Measurements from ENCODE around the gene WEE2. TPM values are rescaled to one million over a fixed set of nuclear protein-coding genes. Genes with fewer than 3 reads are reported as not detected.

The WEE2 gene
- total RNA-seq, 1 donor from 2014 or later: not detected

DNA sequence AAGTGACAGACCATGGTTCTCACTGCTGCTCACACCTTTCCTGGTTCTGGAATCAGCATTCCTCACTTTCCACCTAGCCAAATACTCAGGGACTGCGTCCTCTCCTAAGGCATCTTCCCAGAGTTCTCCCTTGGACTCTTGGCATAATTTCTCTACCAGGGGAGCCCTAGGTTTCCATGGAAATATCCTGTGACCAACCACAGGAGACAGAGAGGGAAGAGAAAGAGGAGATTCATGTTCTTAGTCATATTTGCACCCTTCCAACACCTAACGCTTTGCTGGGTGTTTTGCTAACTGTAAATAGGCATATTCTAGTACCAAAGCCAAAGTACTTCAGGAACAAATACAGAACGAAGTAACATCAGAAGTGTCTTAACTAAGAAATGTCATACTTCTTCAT, 34.8 kb upstream of the WEE2 start:
- Histone ChIP-seq H3K4me3 (ENCODE audit: low read length in 3 of 3) (no peak overlapping the region), H3K27me3 (ENCODE audit: control insufficient read depth in 3 of 3, insufficient read depth in 3 of 3, low read length in 3 of 3) (no peaks in the 10 kb centered on the region), H3K9me3 (ENCODE audit: control insufficient read depth in 3 of 3, low read length in 3 of 3) (no peaks in the 10 kb centered on the region), H3K4me1 (ENCODE audit: control insufficient read depth in 3 of 3, insufficient read depth in 3 of 3, low read length in 3 of 3) (peaks cover 0 to 5% (median 3%) of the 10 kb centered on the region in 3 donors), H3K9ac (ENCODE audit: low read depth in 1 of 3, low read length in 3 of 3) (no peak overlapping the region), H3K36me3 (ENCODE audit: control insufficient read depth in 3 of 3, insufficient read depth in 3 of 3, low read length in 3 of 3) (peaks cover 2 to 16% (median 5%) of the 10 kb centered on the region in 3 donors), H3K27ac (ENCODE audit: low read depth, low read length) (no peak overlapping the region)

DNA sequence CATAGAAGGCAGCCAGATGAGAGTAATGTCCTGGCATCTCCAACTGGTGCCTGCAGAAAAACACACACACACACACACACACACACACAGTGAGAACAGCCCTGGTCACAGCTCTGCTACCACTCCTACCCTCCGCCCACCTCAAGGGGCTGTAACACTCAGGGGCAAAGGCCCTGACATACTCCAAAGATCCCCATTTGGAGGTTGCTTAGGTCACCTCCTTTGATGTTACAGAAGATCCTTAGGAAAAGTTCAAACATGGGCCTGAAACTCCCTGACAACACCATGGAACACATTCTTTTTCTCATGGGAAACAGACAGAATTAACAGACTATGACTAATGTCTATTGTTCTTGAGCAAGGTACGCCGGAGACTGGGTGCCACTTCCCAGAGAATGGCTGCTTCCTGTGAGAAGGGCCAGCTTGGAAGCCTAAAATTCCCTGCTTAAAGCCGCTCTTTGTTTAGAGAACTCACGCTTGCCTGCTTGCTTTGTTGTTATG, 33.9 kb upstream of the WEE2 start:
- no peak overlapping the region for H3K4me3 ChIP-seq (ENCODE audit: low read length in 3 of 3)
- H3K36me3 ChIP-seq (ENCODE audit: control insufficient read depth in 3 of 3, insufficient read depth in 3 of 3, low read length in 3 of 3): peaks cover 2 to 16% (median 5%) of the 10 kb centered on the region in 3 donors
- H3K9me3 ChIP-seq (ENCODE audit: control insufficient read depth in 3 of 3, low read length in 3 of 3): no peaks in the 10 kb centered on the region
- H3K27me3 ChIP-seq (ENCODE audit: control insufficient read depth in 3 of 3, insufficient read depth in 3 of 3, low read length in 3 of 3): no peaks in the 10 kb centered on the region
- H3K27ac ChIP-seq (ENCODE audit: low read depth, low read length): no peak overlapping the region
- H3K4me1 ChIP-seq (ENCODE audit: control insufficient read depth in 3 of 3, insufficient read depth in 3 of 3, low read length in 3 of 3): peaks cover 0 to 5% (median 3%) of the 10 kb centered on the region in 3 donors
- H3K9ac ChIP-seq (ENCODE audit: low read depth in 1 of 3, low read length in 3 of 3): no peak overlapping the region

DNA sequence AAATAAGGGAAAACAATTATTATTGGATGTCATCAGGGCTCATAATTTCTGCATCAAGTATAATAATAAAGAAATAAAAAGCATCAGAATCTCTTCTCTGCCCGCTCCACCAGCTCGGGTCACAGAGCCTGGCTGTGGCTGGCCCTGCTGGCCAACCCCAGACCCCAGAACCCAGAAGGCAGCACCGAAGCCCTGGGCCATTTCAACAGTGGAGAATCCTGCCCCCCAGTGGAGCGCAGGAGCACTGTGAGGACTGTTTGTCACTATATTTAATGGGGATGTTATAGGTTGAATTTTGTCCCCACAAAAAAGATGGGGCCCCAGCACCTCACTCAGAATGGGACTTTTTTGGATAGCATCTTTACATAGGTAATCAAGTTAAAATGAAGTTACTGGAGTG, 33.5 kb upstream of the WEE2 start:
- H3K4me3 ChIP-seq (ENCODE audit: low read length in 3 of 3): no peak overlapping the region
- H3K36me3 ChIP-seq (ENCODE audit: control insufficient read depth in 3 of 3, insufficient read depth in 3 of 3, low read length in 3 of 3): peaks cover 2 to 16% (median 5%) of the 10 kb centered on the region in 3 donors
- H3K9me3 ChIP-seq (ENCODE audit: control insufficient read depth in 3 of 3, low read length in 3 of 3): no peaks in the 10 kb centered on the region
- H3K27me3 ChIP-seq (ENCODE audit: control insufficient read depth in 3 of 3, insufficient read depth in 3 of 3, low read length in 3 of 3): no peaks in the 10 kb centered on the region
- H3K9ac ChIP-seq (ENCODE audit: low read depth in 1 of 3, low read length in 3 of 3): no peak overlapping the region
- H3K4me1 ChIP-seq (ENCODE audit: control insufficient read depth in 3 of 3, insufficient read depth in 3 of 3, low read length in 3 of 3): peaks cover 0 to 5% (median 3%) of the 10 kb centered on the region in 3 donors
- H3K27ac ChIP-seq (ENCODE audit: low read depth, low read length): no peak overlapping the region

DNA sequence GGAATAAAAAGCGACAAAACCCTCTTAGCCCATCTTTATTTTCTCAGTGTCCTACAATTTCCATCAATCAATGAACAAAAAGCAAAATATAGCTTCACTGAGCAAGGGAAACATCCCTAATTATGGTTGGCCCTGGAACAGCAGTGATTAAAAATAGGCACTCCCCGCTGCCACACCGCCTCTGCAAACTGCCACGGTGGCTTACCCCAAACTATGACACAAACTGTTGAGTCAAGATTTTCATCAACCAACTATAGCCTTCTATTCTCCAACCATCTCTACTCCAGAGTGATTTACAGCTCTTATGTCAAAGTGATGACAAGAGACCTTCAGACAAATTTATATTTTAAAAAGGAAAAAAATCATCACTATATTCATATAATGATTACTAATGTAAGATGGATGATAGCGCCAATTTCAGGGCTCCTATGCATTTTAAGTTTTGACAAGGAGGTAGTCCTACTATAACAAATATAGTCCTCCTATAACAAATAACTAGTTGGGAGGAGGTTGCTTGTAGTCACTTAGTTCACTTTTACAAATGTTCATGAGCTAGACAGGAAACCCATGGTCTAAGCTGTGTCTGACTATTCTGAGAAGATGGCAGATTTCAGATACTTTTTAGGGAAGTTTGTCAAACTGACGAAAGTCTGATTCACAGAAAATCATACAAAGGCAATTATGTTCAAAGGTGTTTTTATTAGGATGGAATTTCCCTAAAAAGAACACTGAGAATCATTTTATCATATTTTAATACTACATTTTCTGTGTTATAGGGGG, 32.5 kb upstream of the WEE2 start:
- no peaks in the 10 kb centered on the region for H3K9me3 ChIP-seq (ENCODE audit: control insufficient read depth in 3 of 3, low read length in 3 of 3)
- H3K36me3 ChIP-seq (ENCODE audit: control insufficient read depth in 3 of 3, insufficient read depth in 3 of 3, low read length in 3 of 3): peaks cover 2 to 15% (median 6%) of the 10 kb centered on the region in 3 donors
- H3K27me3 ChIP-seq (ENCODE audit: control insufficient read depth in 3 of 3, insufficient read depth in 3 of 3, low read length in 3 of 3): no peaks in the 10 kb centered on the region
- no peak overlapping the region for H3K4me3 ChIP-seq (ENCODE audit: low read length in 3 of 3)
- peaks cover 0 to 5% (median 3%) of the 10 kb centered on the region in 3 donors for H3K4me1 ChIP-seq (ENCODE audit: control insufficient read depth in 3 of 3, insufficient read depth in 3 of 3, low read length in 3 of 3)
- H3K27ac ChIP-seq (ENCODE audit: low read depth, low read length): no peak overlapping the region
- H3K9ac ChIP-seq (ENCODE audit: low read depth in 1 of 3, low read length in 3 of 3): no peak overlapping the region

- peaks cover 0 to 5% (median 3%) of the 10 kb centered on the region in 3 donors for H3K4me1 ChIP-seq (ENCODE audit: control insufficient read depth in 3 of 3, insufficient read depth in 3 of 3, low read length in 3 of 3)
- H3K36me3 ChIP-seq (ENCODE audit: control insufficient read depth in 3 of 3, insufficient read depth in 3 of 3, low read length in 3 of 3): peaks cover 0 to 15% (median 10%) of the 10 kb centered on the region in 3 donors
- no peaks in the 10 kb centered on the region for H3K9me3 ChIP-seq (ENCODE audit: control insufficient read depth in 3 of 3, low read length in 3 of 3)
- H3K27ac ChIP-seq (ENCODE audit: low read depth, low read length): no peak overlapping the region
- no peak overlapping the region for H3K9ac ChIP-seq (ENCODE audit: low read depth in 1 of 3, low read length in 3 of 3)
- H3K4me3 ChIP-seq (ENCODE audit: low read length in 3 of 3): no peak overlapping the region
- no peaks in the 10 kb centered on the region for H3K27me3 ChIP-seq (ENCODE audit: control insufficient read depth in 3 of 3, insufficient read depth in 3 of 3, low read length in 3 of 3)
Measured at GRCh38 chr7:141676618-141677017, 31.5 kb upstream of the WEE2 start.

DNA sequence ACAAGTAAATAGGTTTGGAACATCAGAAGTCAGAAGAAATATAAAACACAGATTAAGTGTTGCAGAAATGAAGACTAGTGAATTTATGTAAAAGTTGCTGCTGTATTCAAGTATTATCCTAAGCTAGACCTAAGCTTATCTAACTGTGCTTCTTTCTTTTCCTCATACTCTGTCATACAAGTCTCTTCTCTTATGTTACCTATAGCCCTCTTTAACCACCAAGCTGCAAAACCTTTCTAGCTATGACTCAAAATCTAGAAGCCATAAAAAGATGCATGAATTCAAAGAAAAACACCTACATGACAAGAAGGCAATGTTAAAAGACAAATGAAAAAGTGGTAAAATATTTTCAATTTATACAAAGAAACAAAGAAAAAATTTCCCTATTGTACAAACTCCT, 29.1 kb upstream of the WEE2 start:
- H3K4me3 ChIP-seq (ENCODE audit: low read length in 3 of 3): no peak overlapping the region
- H3K9ac ChIP-seq (ENCODE audit: low read depth in 1 of 3, low read length in 3 of 3): no peak overlapping the region
- H3K4me1 ChIP-seq (ENCODE audit: control insufficient read depth in 3 of 3, insufficient read depth in 3 of 3, low read length in 3 of 3): peaks cover 0 to 4% (median 3%) of the 10 kb centered on the region in 3 donors
- no peak overlapping the region for H3K27ac ChIP-seq (ENCODE audit: low read depth, low read length)
- no peaks in the 10 kb centered on the region for H3K27me3 ChIP-seq (ENCODE audit: control insufficient read depth in 3 of 3, insufficient read depth in 3 of 3, low read length in 3 of 3)
- H3K9me3 ChIP-seq (ENCODE audit: control insufficient read depth in 3 of 3, low read length in 3 of 3): no peaks in the 10 kb centered on the region
- H3K36me3 ChIP-seq (ENCODE audit: control insufficient read depth in 3 of 3, insufficient read depth in 3 of 3, low read length in 3 of 3): peaks cover 2 to 16% (median 13%) of the 10 kb centered on the region in 3 donors

- no peak overlapping the region for H3K27ac ChIP-seq (ENCODE audit: low read depth, low read length)
- no peaks in the 10 kb centered on the region for H3K9me3 ChIP-seq (ENCODE audit: control insufficient read depth in 3 of 3, low read length in 3 of 3)
Measured at GRCh38 chr7:141685285-141686023, 22.7 kb upstream of the WEE2 start.

GRCh38 chr7:141686074-141686473, 22.1 kb upstream of the WEE2 start:
- peaks cover 9 to 28% (median 17%) of the 10 kb centered on the region in 3 donors for H3K36me3 ChIP-seq (ENCODE audit: control insufficient read depth in 3 of 3, insufficient read depth in 3 of 3, low read length in 3 of 3)
- no peak overlapping the region for H3K4me3 ChIP-seq (ENCODE audit: low read length in 3 of 3)
- H3K27ac ChIP-seq (ENCODE audit: low read depth, low read length): no peak overlapping the region
- peaks cover 7 to 15% (median 9%) of the 10 kb centered on the region in 3 donors for H3K4me1 ChIP-seq (ENCODE audit: control insufficient read depth in 3 of 3, insufficient read depth in 3 of 3, low read length in 3 of 3)
- H3K27me3 ChIP-seq (ENCODE audit: control insufficient read depth in 3 of 3, insufficient read depth in 3 of 3, low read length in 3 of 3): no peaks in the 10 kb centered on the region
- H3K9me3 ChIP-seq (ENCODE audit: control insufficient read depth in 3 of 3, low read length in 3 of 3): no peaks in the 10 kb centered on the region
- H3K9ac ChIP-seq (ENCODE audit: low read depth in 1 of 3, low read length in 3 of 3): no peak overlapping the region

More at GRCh38 chr7:141685285-141686023, 22.7 kb upstream of the WEE2 start:
- no peaks in the 10 kb centered on the region for H3K27me3 ChIP-seq (ENCODE audit: control insufficient read depth in 3 of 3, insufficient read depth in 3 of 3, low read length in 3 of 3)
- peaks cover 9 to 31% (median 21%) of the 10 kb centered on the region in 3 donors for H3K36me3 ChIP-seq (ENCODE audit: control insufficient read depth in 3 of 3, insufficient read depth in 3 of 3, low read length in 3 of 3)
- no peak overlapping the region for H3K9ac ChIP-seq (ENCODE audit: low read depth in 1 of 3, low read length in 3 of 3)
- H3K4me3 ChIP-seq (ENCODE audit: low read length in 3 of 3): peak overlapping the region in 2 of 3 donors; percentile 25 to 45
- H3K4me1 ChIP-seq (ENCODE audit: control insufficient read depth in 3 of 3, insufficient read depth in 3 of 3, low read length in 3 of 3): peaks cover 7 to 15% (median 9%) of the 10 kb centered on the region in 3 donors

DNA sequence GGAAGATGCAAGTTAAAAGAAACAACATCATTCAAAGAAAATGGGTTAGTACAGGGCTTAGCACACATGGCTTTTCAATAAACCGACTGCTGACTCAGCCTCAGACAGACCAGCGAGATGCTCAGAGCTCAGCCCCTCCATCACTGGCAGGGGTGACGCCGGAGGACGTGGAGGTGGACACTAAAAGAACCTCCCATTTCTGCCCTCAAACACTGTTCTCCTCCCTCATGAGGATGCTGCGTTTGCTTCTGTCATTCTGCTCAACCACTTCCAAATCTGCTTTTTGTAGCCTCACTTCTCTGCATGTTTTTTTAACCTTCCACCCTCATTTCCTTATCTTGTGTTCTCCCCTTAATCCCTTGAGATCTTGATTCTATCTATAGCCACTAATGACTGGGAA, 21.5 kb upstream of the WEE2 start:
- no peaks in the 10 kb centered on the region for H3K27me3 ChIP-seq (ENCODE audit: control insufficient read depth in 3 of 3, insufficient read depth in 3 of 3, low read length in 3 of 3)
- peaks cover 7 to 15% (median 9%) of the 10 kb centered on the region in 3 donors for H3K4me1 ChIP-seq (ENCODE audit: control insufficient read depth in 3 of 3, insufficient read depth in 3 of 3, low read length in 3 of 3)
- H3K9me3 ChIP-seq (ENCODE audit: control insufficient read depth in 3 of 3, low read length in 3 of 3): no peaks in the 10 kb centered on the region
- H3K9ac ChIP-seq (ENCODE audit: low read depth in 1 of 3, low read length in 3 of 3): no peak overlapping the region
- H3K4me3 ChIP-seq (ENCODE audit: low read length in 3 of 3): no peak overlapping the region
- H3K36me3 ChIP-seq (ENCODE audit: control insufficient read depth in 3 of 3, insufficient read depth in 3 of 3, low read length in 3 of 3): peaks cover 9 to 26% (median 16%) of the 10 kb centered on the region in 3 donors
- H3K27ac ChIP-seq (ENCODE audit: low read depth, low read length): no peak overlapping the region

DNA sequence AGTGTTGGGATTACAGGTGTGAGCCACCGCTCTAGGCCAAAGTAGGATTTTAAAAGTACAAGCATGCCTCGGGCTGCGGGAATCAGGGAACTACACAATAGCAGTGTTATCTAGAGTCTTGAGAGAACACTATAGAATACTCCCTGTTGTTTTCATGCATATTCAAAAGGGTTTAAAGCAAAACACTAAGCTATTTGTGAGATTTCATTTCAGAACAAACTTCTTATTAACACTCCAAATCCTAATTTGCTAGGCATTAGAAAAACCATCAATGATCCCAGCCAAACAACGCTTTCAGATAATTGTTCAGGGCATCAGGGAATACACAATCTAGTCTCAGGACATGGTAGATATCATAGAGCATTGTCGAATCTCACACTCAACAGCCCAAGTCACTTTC, 20.1 kb upstream of the WEE2 start:
- H3K4me1 ChIP-seq (ENCODE audit: control insufficient read depth in 3 of 3, insufficient read depth in 3 of 3, low read length in 3 of 3): peaks cover 7 to 15% (median 9%) of the 10 kb centered on the region in 3 donors
- H3K4me3 ChIP-seq (ENCODE audit: low read length in 3 of 3): no peak overlapping the region
- H3K9me3 ChIP-seq (ENCODE audit: control insufficient read depth in 3 of 3, low read length in 3 of 3): no peaks in the 10 kb centered on the region
- H3K36me3 ChIP-seq (ENCODE audit: control insufficient read depth in 3 of 3, insufficient read depth in 3 of 3, low read length in 3 of 3): peaks cover 6 to 18% (median 8%) of the 10 kb centered on the region in 3 donors
- H3K27ac ChIP-seq (ENCODE audit: low read depth, low read length): no peak overlapping the region
- no peaks in the 10 kb centered on the region for H3K27me3 ChIP-seq (ENCODE audit: control insufficient read depth in 3 of 3, insufficient read depth in 3 of 3, low read length in 3 of 3)
- H3K9ac ChIP-seq (ENCODE audit: low read depth in 1 of 3, low read length in 3 of 3): no peak overlapping the region

Measured in skeletal muscle tissue (tissue), 4 donors.